Prostate gland (tissue), 2 donors: Measurements from ENCODE around the gene CCDC149. TPM values are rescaled to one million over a fixed set of nuclear protein-coding genes. Genes with fewer than 3 reads are reported as not detected.

Experiments
- DNase-seq: peaks from one replicate; pipeline ENCODE4 v3.0.0-alpha.2; 2019; ENCODE audit warnings: low spot score
- H3K27ac ChIP-seq, 2 donors: fragments of 200-600 bp; sonication (generic); 2 replicates each; pipeline ENCODE4 v1.5.1; 2017 to 2019
- H3K27me3 ChIP-seq: fragments of 200-600 bp; sonication (generic); replicated peaks from 2 replicates; pipeline ENCODE4 v1.5.1; 2019; ENCODE audit not compliant: insufficient read depth
- H3K36me3 ChIP-seq, 2 donors: fragments of 200-600 bp; sonication (generic); 1 replicate in 1 of 2; 2 replicates in 1 of 2; pipeline versions ENCODE4 v1.5.1 to v1.8.1; 2017 to 2019
- H3K4me1 ChIP-seq: fragments of 200-600 bp; sonication (generic); replicated peaks from 2 replicates; pipeline ENCODE4 v1.5.1; 2019
- H3K4me3 ChIP-seq, 2 donors: fragments of 200-600 bp; sonication (generic); 2 replicates each; pipeline ENCODE4 v1.5.1; 2017 to 2019
- H3K9me3 ChIP-seq: fragments of 200-600 bp; sonication (generic); 2 replicates; pipeline ENCODE4 v1.5.1; 2017
- CTCF ChIP-seq, 4 experiments: fragments of 200-600 bp in 2 of 4; fragments of 450-650 bp in 2 of 4; sonication (generic) in 2 of 4; IDR thresholded peaks; 1 replicate in 3 of 4; 2 replicates in 1 of 4; pipeline ENCODE4 v1.5.1; 2016 to 2019; ENCODE audit warnings: antibody characterized with exemption in 4 of 4, mild to moderate bottlenecking in 2 of 4, moderate library complexity in 2 of 4
- POLR2A ChIP-seq: fragments of 450-650 bp; IDR thresholded peaks from one replicate; pipeline ENCODE4 v1.6.1; 2016; ENCODE audit warnings: antibody characterized with exemption, mild to moderate bottlenecking
- POLR2AphosphoS5 ChIP-seq: sonication (generic); formaldehyde crosslinking; IDR thresholded peaks from one replicate; pipeline ENCODE4 v1.6.1; 2017; ENCODE audit warnings: antibody characterized with exemption
- WGBS: methylation state at CpG from one replicate; pipeline ENCODE4 v1.1.5; 2018; 5-methylcytosine and 5-hydroxymethylcytosine counted together
- intact Hi-C: fragments of 100-400 bp; cut with DNase I; formaldehyde crosslinking; loops from one replicate; pipeline ENCODE4 v1.14.2; 2022
- total RNA-seq, 2 donors: library from RNA; depleted of rRNA; stranded (reverse); fragments of >200 nt; gene quantifications; one replicate each; pipeline ENCODE4 v1.1.0, GENCODE V29; 2016

Gene CCDC149
- total RNA-seq, 2 donors from 2014 or later, result 14.0 to 19.6 TPM

- Histone ChIP-seq H3K36me3 (no peaks in the 10 kb centered on the region), H3K4me1 (no peaks in the 10 kb centered on the region), H3K27me3 (no peaks in the 10 kb centered on the region), H3K9me3 (no peaks in the 10 kb centered on the region), H3K27ac (no peak overlapping the region), H3K4me3 (no peak overlapping the region)
- intact Hi-C loops, result loop anchor here (5.0 kb wide), 1 partner anchor 51 kb away; no protein-coding TSS in a partner anchor
- TF ChIP-seq POLR2AphosphoS5 (no peak), CTCF (IDR thresholded peaks at IDR 0.05) (no peak), POLR2A (no peak)
- 74% methylated on average over 10 of the region's 10 CpGs for WGBS
- DNase-seq, result no peak
Measured at GRCh38 chr4:24801136-24801855, 111.5 kb downstream of the CCDC149 start.

- DNase-seq, result no peak
- WGBS, result 71% methylated on average over 25 of the region's 25 CpGs
- H3K27me3 ChIP-seq, result no peaks in the 10 kb centered on the region
- H3K4me3 ChIP-seq, result no peak overlapping the region
- no peaks in the 10 kb centered on the region for H3K4me1 ChIP-seq
- intact Hi-C loops, result loop anchor here (5.0 kb wide), 1 partner anchor 52 kb away; no protein-coding TSS in a partner anchor
- TF ChIP-seq POLR2A, result no peak
- TF ChIP-seq POLR2AphosphoS5, result no peak
- TF ChIP-seq CTCF (IDR thresholded peaks at IDR 0.05), result no peak
- H3K9me3 ChIP-seq, result no peaks in the 10 kb centered on the region
- H3K27ac ChIP-seq, result no peak overlapping the region
- no peaks in the 10 kb centered on the region for H3K36me3 ChIP-seq
Measured at GRCh38 chr4:24800325-24800895, 112.4 kb downstream of the CCDC149 start.

- no peaks in the 10 kb centered on the region for H3K36me3 ChIP-seq
- H3K9me3 ChIP-seq, result no peaks in the 10 kb centered on the region
- TF ChIP-seq POLR2AphosphoS5 (no peak), POLR2A (no peak), CTCF (IDR thresholded peaks at IDR 0.05) (no peak)
- H3K4me3 ChIP-seq, result no peak overlapping the region
- no peaks in the 10 kb centered on the region for H3K4me1 ChIP-seq
- 53% methylated on average over 97 of the region's 103 CpGs for WGBS
- no peak for DNase-seq
- H3K27me3 ChIP-seq, result no peaks in the 10 kb centered on the region
- H3K27ac ChIP-seq, result no peak overlapping the region
- intact Hi-C loops, result loop anchor here (5.0 to 10.0 kb wide), 4 partner anchors 53 to 325 kb away; partner anchors contain the start of gene CCDC149
Measured at GRCh38 chr4:24799544-24800324, 113.1 kb downstream of the CCDC149 start.

- 97% methylated on average over 6 of the region's 13 CpGs for WGBS
- Histone ChIP-seq H3K27ac (no peak overlapping the region), H3K4me1 (no peaks in the 10 kb centered on the region), H3K36me3 (no peaks in the 10 kb centered on the region), H3K9me3 (no peaks in the 10 kb centered on the region), H3K4me3 (no peak overlapping the region), H3K27me3 (no peaks in the 10 kb centered on the region)
- no peak for DNase-seq
- intact Hi-C loops, result loop anchor here (5.0 to 10.0 kb wide), 3 partner anchors 67 to 324 kb away; partner anchors contain the start of gene CCDC149
- no peak for TF ChIP-seq POLR2A
Measured at GRCh38 chr4:24799196-24799543, 113.7 kb downstream of the CCDC149 start.

GRCh38 chr4:24798036-24798610 lies 114.7 kb downstream of the CCDC149 start:
- Histone ChIP-seq H3K27me3 (no peaks in the 10 kb centered on the region), H3K4me3 (no peak overlapping the region), H3K27ac (no peak overlapping the region), H3K36me3 (no peaks in the 10 kb centered on the region), H3K4me1 (no peaks in the 10 kb centered on the region), H3K9me3 (no peaks in the 10 kb centered on the region)
- WGBS, result 76% methylated on average over 5 of the region's 5 CpGs
- TF ChIP-seq CTCF (IDR thresholded peaks at IDR 0.05), result no peak
- no peak for TF ChIP-seq POLR2A
- TF ChIP-seq POLR2AphosphoS5, result no peak
- no peak for DNase-seq
- intact Hi-C loops, result loop anchor here (5.0 to 10.0 kb wide), 3 partner anchors 66 to 323 kb away; partner anchors contain the start of gene CCDC149
